ENCODE results near the gene C19orf47. TPM values are rescaled to one million over a fixed set of nuclear protein-coding genes. Genes with fewer than 3 reads are reported as not detected.

C19orf47 gene
- polyA plus RNA-seq, 1 donor from 2014 or later, result 22.8 TPM

GRCh38 chr19:40281381-40282208 lies 66.6 kb downstream of the C19orf47 start:
- Histone ChIP-seq H2AFZ (ENCODE audit: low read depth, low read length) (no peak overlapping the region), H3K36me3 (ENCODE audit: insufficient read depth, low read length) (no peaks in the 10 kb centered on the region), H4K20me1 (ENCODE audit: insufficient read depth) (no peaks in the 10 kb centered on the region), H3K9me2 (ENCODE audit: insufficient read depth, low read length) (no peaks in the 10 kb centered on the region), H3K4me3 (ENCODE audit: low read length) (no peak overlapping the region), H3K9me3 (ENCODE audit: low read length) (no peaks in the 10 kb centered on the region), H3K9ac (ENCODE audit: low read length) (no peak overlapping the region), H3K27me3 (ENCODE audit: insufficient read depth, low read depth, low read length) (no peaks in the 10 kb centered on the region), H3F3A (ENCODE audit: insufficient read depth, low read length, poor library complexity, severe bottlenecking) (no peaks in the 10 kb centered on the region), H3K27ac (ENCODE audit: low read length) (no peak overlapping the region), H3K79me2 (replicated peaks; ENCODE audit: insufficient read depth, low read length) (peaks cover 38% of the 10 kb centered on the region), H3K4me2 (ENCODE audit: low read length) (no peak overlapping the region)
- no peak for TF ChIP-seq CTCF (IDR thresholded peaks at IDR 0.05; ENCODE audit: poor library complexity, severe bottlenecking)
- no peak for TF ChIP-seq EZH2 (IDR thresholded peaks at IDR 0.05; ENCODE audit: borderline replicate concordance, insufficient read depth, low read length, poor library complexity, severe bottlenecking)
- no peak for TF ChIP-seq SMC3 (conservative IDR thresholded peaks at IDR 0.05; ENCODE audit: poor library complexity)
- no peak for TF ChIP-seq POLR2AphosphoS5 (IDR thresholded peaks at IDR 0.05)
- no peak for TF ChIP-seq TAF1 (IDR thresholded peaks at IDR 0.05; ENCODE audit: low read depth)
- TF ChIP-seq REST (IDR thresholded peaks at IDR 0.05; ENCODE audit: borderline replicate concordance), result no peak
- no peak for TF ChIP-seq RAD21 (conservative IDR thresholded peaks at IDR 0.05)
- TF ChIP-seq EP300 (conservative IDR thresholded peaks at IDR 0.05; ENCODE audit: poor library complexity, severe bottlenecking), result no peak
- no peak for TF ChIP-seq MXI1 (conservative IDR thresholded peaks at IDR 0.05; ENCODE audit: poor library complexity, severe bottlenecking)

- Histone ChIP-seq H3K4me2 (ENCODE audit: low read length) (no peak overlapping the region), H3K27ac (ENCODE audit: low read length) (no peak overlapping the region), H4K20me1 (ENCODE audit: insufficient read depth) (no peaks in the 10 kb centered on the region), H3K4me3 (ENCODE audit: low read length) (no peak overlapping the region), H3K9ac (ENCODE audit: low read length) (no peak overlapping the region), H2AFZ (ENCODE audit: low read depth, low read length) (no peak overlapping the region), H3F3A (ENCODE audit: insufficient read depth, low read length, poor library complexity, severe bottlenecking) (no peaks in the 10 kb centered on the region), H3K36me3 (ENCODE audit: insufficient read depth, low read length) (no peaks in the 10 kb centered on the region), H3K27me3 (ENCODE audit: insufficient read depth, low read depth, low read length) (no peaks in the 10 kb centered on the region), H3K79me2 (replicated peaks; ENCODE audit: insufficient read depth, low read length) (peaks cover 38% of the 10 kb centered on the region), H3K9me2 (ENCODE audit: insufficient read depth, low read length) (no peaks in the 10 kb centered on the region), H3K9me3 (ENCODE audit: low read length) (no peaks in the 10 kb centered on the region)
- TF ChIP-seq POLR2AphosphoS5 (IDR thresholded peaks at IDR 0.05) (no peak), TAF1 (IDR thresholded peaks at IDR 0.05; ENCODE audit: low read depth) (no peak), MXI1 (conservative IDR thresholded peaks at IDR 0.05; ENCODE audit: poor library complexity, severe bottlenecking) (no peak)
Measured at GRCh38 chr19:40280608-40281221, 67.5 kb downstream of the C19orf47 start.

Data from neural cell (in vitro differentiated cells).